Ascending aorta (tissue), 2 donors: ENCODE data around the gene TP53I11. TPM values are rescaled to one million over a fixed set of nuclear protein-coding genes. Genes with fewer than 3 reads are reported as not detected.

ENCODE experiments used
- DNase-seq, 2 donors: peaks; one replicate each; pipeline ENCODE4 v3.0.0-alpha.2; 2019; ENCODE audit warnings: low spot score in 2 of 2
- H3K27ac ChIP-seq, 2 donors: fragments of 200-600 bp; sonication (generic); one replicate each; pipeline ENCODE4 v1.5.1; 2016 to 2017; ENCODE audit warnings: mild to moderate bottlenecking in 1 of 2
- H3K27me3 ChIP-seq: fragments of 200-600 bp; sonication (generic); one replicate; pipeline ENCODE4 v1.5.1; 2017
- H3K36me3 ChIP-seq, 2 donors: fragments of 200-600 bp; sonication (generic); one replicate each; pipeline ENCODE4 v1.5.1; 2016
- H3K4me1 ChIP-seq, 2 donors: fragments of 200-600 bp; sonication (generic); one replicate each; pipeline ENCODE4 v1.5.1; 2016 to 2017; ENCODE audit warnings: mild to moderate bottlenecking in 1 of 2
- H3K4me3 ChIP-seq, 2 donors: fragments of 200-600 bp; sonication (generic); one replicate each; pipeline ENCODE4 v1.5.1; 2016 to 2017; ENCODE audit warnings: mild to moderate bottlenecking in 1 of 2
- H3K9me3 ChIP-seq, 2 donors: fragments of 200-600 bp; sonication (generic); one replicate each; pipeline ENCODE4 v1.5.1; 2016
- intact Hi-C: fragments of 100-400 bp; cut with DNase I; formaldehyde crosslinking; loops from one replicate; pipeline ENCODE4 v1.15.1; 2023
- total RNA-seq: library from RNA; depleted of rRNA; stranded (reverse); fragments of >200 nt; gene quantifications from one replicate; pipeline ENCODE4 v1.1.0, GENCODE V29; 2016
- TF ChIP-seq, protein P1 (sequence below), 3 experiments: fragments of 200-600 bp in 2 of 3; fragments of 450-650 bp in 1 of 3; sonication (generic) in 2 of 3; IDR thresholded peaks; one replicate each; pipeline ENCODE4 v1.5.1; 2016 to 2019; ENCODE audit warnings: antibody characterized with exemption in 3 of 3, mild to moderate bottlenecking in 1 of 3, moderate library complexity in 1 of 3

The TP53I11 gene
- total RNA-seq, 1 donor from 2014 or later: 266 TPM

GRCh38 chr11:44905131-44905866, 45.4 kb downstream of the TP53I11 start:
- H3K4me1 ChIP-seq: no peaks in the 10 kb centered on the region
- no peaks in the 10 kb centered on the region for H3K36me3 ChIP-seq
- no peak overlapping the region for H3K4me3 ChIP-seq
- intact Hi-C loops: no loop called here
- no peak for DNase-seq
- no peaks in the 10 kb centered on the region for H3K27me3 ChIP-seq
- no peaks in the 10 kb centered on the region for H3K9me3 ChIP-seq
- H3K27ac ChIP-seq: no peak overlapping the region
- TF ChIP-seq, protein P1, sequence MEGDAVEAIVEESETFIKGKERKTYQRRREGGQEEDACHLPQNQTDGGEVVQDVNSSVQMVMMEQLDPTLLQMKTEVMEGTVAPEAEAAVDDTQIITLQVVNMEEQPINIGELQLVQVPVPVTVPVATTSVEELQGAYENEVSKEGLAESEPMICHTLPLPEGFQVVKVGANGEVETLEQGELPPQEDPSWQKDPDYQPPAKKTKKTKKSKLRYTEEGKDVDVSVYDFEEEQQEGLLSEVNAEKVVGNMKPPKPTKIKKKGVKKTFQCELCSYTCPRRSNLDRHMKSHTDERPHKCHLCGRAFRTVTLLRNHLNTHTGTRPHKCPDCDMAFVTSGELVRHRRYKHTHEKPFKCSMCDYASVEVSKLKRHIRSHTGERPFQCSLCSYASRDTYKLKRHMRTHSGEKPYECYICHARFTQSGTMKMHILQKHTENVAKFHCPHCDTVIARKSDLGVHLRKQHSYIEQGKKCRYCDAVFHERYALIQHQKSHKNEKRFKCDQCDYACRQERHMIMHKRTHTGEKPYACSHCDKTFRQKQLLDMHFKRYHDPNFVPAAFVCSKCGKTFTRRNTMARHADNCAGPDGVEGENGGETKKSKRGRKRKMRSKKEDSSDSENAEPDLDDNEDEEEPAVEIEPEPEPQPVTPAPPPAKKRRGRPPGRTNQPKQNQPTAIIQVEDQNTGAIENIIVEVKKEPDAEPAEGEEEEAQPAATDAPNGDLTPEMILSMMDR (IDR thresholded peaks at IDR 0.05): no peak

- TF ChIP-seq, protein P1 (IDR thresholded peaks at IDR 0.05): no peak
- Histone ChIP-seq H3K27me3 (no peaks in the 10 kb centered on the region), H3K36me3 (no peaks in the 10 kb centered on the region), H3K4me3 (no peak overlapping the region), H3K9me3 (no peaks in the 10 kb centered on the region), H3K4me1 (no peaks in the 10 kb centered on the region), H3K27ac (no peak overlapping the region)
- DNase-seq: no peak
- intact Hi-C loops: no loop called here
Measured at GRCh38 chr11:44904261-44905020, 46.2 kb downstream of the TP53I11 start.

GRCh38 chr11:44903518-44903917, 47.2 kb downstream of the TP53I11 start:
- Histone ChIP-seq H3K27ac (no peak overlapping the region), H3K36me3 (no peaks in the 10 kb centered on the region), H3K9me3 (no peaks in the 10 kb centered on the region), H3K4me1 (no peaks in the 10 kb centered on the region), H3K27me3 (no peaks in the 10 kb centered on the region), H3K4me3 (no peak overlapping the region)
- intact Hi-C loops: no loop called here
- DNase-seq: no peak
- TF ChIP-seq, protein P1 (IDR thresholded peaks at IDR 0.05): no peak

- intact Hi-C loops: no loop called here
- no peak overlapping the region for H3K4me3 ChIP-seq
- no peak for DNase-seq
Measured at GRCh38 chr11:44903035-44903434, 47.6 kb downstream of the TP53I11 start.

GRCh38 chr11:44901786-44902185, 48.9 kb downstream of the TP53I11 start:
- Histone ChIP-seq H3K4me3 (no peak overlapping the region), H3K4me1 (no peaks in the 10 kb centered on the region), H3K36me3 (no peaks in the 10 kb centered on the region), H3K27ac (no peak overlapping the region), H3K27me3 (no peaks in the 10 kb centered on the region), H3K9me3 (no peaks in the 10 kb centered on the region)
- intact Hi-C loops: no loop called here
- no peak for DNase-seq
- TF ChIP-seq, protein P1 (IDR thresholded peaks at IDR 0.05): no peak

More at GRCh38 chr11:44903035-44903434, 47.6 kb downstream of the TP53I11 start:
- Histone ChIP-seq H3K27ac (no peak overlapping the region), H3K27me3 (no peaks in the 10 kb centered on the region), H3K9me3 (no peaks in the 10 kb centered on the region), H3K36me3 (no peaks in the 10 kb centered on the region), H3K4me1 (no peaks in the 10 kb centered on the region)
- TF ChIP-seq, protein P1 (IDR thresholded peaks at IDR 0.05): no peak
